HG03066 (cell line): Measurements from ENCODE around the gene ABR.
"Not testable (repeated sequence)": the region's sequence is repeated elsewhere in the genome, so short reads cannot be mapped to it uniquely, and the experiment has no call there.

ENCODE experiments used
- ATAC-seq: cut with Tn5 transposase; IDR thresholded peaks from one replicate; pipeline ENCODE4 v1.9.1; 2021; ENCODE audit warnings: low read depth; ENCODE audit not compliant: unreplicated experiment

Gene ABR

GRCh38 chr17:1123393-1123831 lies 56.4 kb downstream of the ABR start:
- ATAC-seq: no peak

- no peak for ATAC-seq
These were observed 57.0 kb downstream of the ABR start for GRCh38 chr17:1122533-1123392.

GRCh38 chr17:1121442-1121817 lies 58.4 kb downstream of the ABR start:
- ATAC-seq: not testable (repeated sequence)

GRCh38 chr17:1120596-1121441 lies 59.0 kb downstream of the ABR start:
- no peak for ATAC-seq

GRCh38 chr17:1119924-1120323 lies 59.9 kb downstream of the ABR start:
- no peak for ATAC-seq

GRCh38 chr17:1116602-1117001 lies 63.2 kb downstream of the ABR start:
- no peak for ATAC-seq

- no peak for ATAC-seq
These were observed 66.9 kb downstream of the ABR start for GRCh38 chr17:1112875-1113274.

- ATAC-seq: no peak
These were observed 68.0 kb downstream of the ABR start for GRCh38 chr17:1111599-1112443.

GRCh38 chr17:1110862-1111598 lies 68.8 kb downstream of the ABR start:
- ATAC-seq: no peak

GRCh38 chr17:1110541-1110861 lies 69.3 kb downstream of the ABR start:
- ATAC-seq: no peak

- ATAC-seq: peak; percentile 46
These were observed 69.9 kb downstream of the ABR start for GRCh38 chr17:1109606-1110540.

GRCh38 chr17:1108765-1109605 lies 70.8 kb downstream of the ABR start:
- peak; percentile 44 for ATAC-seq

- ATAC-seq: no peak
These were observed 71.4 kb downstream of the ABR start for GRCh38 chr17:1108478-1108764.

- no peak for ATAC-seq
These were observed 71.9 kb downstream of the ABR start for GRCh38 chr17:1107777-1108477.

- no peak for ATAC-seq
These were observed 72.6 kb downstream of the ABR start for GRCh38 chr17:1107083-1107776.

- no peak for ATAC-seq
These were observed 75.6 kb downstream of the ABR start for GRCh38 chr17:1104222-1104621.

- ATAC-seq: no peak
These were observed 79.4 kb downstream of the ABR start for GRCh38 chr17:1100382-1100781.
